Heart right ventricle (tissue), 16 donors: ENCODE data around the gene KRTAP9-6. TPM values are rescaled to one million over a fixed set of nuclear protein-coding genes. Genes with fewer than 3 reads are reported as not detected.
"Not testable (repeated sequence)": the region's sequence is repeated elsewhere in the genome, so short reads cannot be mapped to it uniquely, and the experiment has no call there.

Source experiments
- ATAC-seq, 8 donors: fragments of 200-7000 bp; cut with Tn5 transposase; one replicate each; pipeline ENCODE4 v1.9.1; 2020; ENCODE audit warnings: mild to moderate bottlenecking in 8 of 8, moderate library complexity in 8 of 8, moderate number of reproducible peaks in 1 of 8
- DNase-seq, 2 donors: peaks; one replicate each; pipeline ENCODE4 v3.0.0-alpha.2; 2020
- H3K27ac ChIP-seq, 10 donors: fragments of 200-600 bp; sonication (generic) in 2 of 10; one replicate each; pipeline versions ENCODE4 v1.5.0 to v1.8.0; 2020 to 2022; ENCODE audit warnings: mild to moderate bottlenecking in 3 of 10
- H3K27me3 ChIP-seq, 7 donors: fragments of 200-600 bp; one replicate each; pipeline ENCODE4 v1.8.0; 2021 to 2022; ENCODE audit warnings: mild to moderate bottlenecking in 2 of 7
- H3K36me3 ChIP-seq, 9 donors: fragments of 200-600 bp; sonication (generic) in 1 of 9; one replicate each; pipeline versions ENCODE4 v1.5.0 to v1.8.0; 2020 to 2022; ENCODE audit warnings: mild to moderate bottlenecking in 2 of 9
- H3K4me1 ChIP-seq, 9 donors: fragments of 200-600 bp; sonication (generic) in 1 of 9; one replicate each; pipeline versions ENCODE4 v1.5.0 to v1.8.0; 2020 to 2022; ENCODE audit warnings: mild to moderate bottlenecking in 4 of 9
- H3K4me3 ChIP-seq, 10 donors: fragments of 200-600 bp; sonication (generic) in 2 of 10; one replicate each; pipeline versions ENCODE4 v1.5.0 to v1.8.0; 2020 to 2022; ENCODE audit warnings: mild to moderate bottlenecking in 7 of 10, moderate library complexity in 2 of 10
- H3K9me3 ChIP-seq, 11 donors: fragments of 200-600 bp in 10 of 11; sonication (generic) in 2 of 11; one replicate each; pipeline versions ENCODE4 v1.5.0 to v1.8.0; 2013 to 2022; ENCODE audit warnings: mild to moderate bottlenecking in 2 of 11, control low read depth in 1 of 11, moderate library complexity in 1 of 11
- WGBS, 2 donors: extraction: QIAGEN DNeasy Blood & Tissue Kit; methylation state at CpG; one replicate each; pipeline ENCODE4 v1.1.7; 2013; ENCODE audit warnings: inconsistent platforms in 1 of 2; 5-methylcytosine and 5-hydroxymethylcytosine counted together
- intact Hi-C, 10 donors: fragments of 100-400 bp; cut with DNase I; formaldehyde crosslinking; loops; one replicate each; pipeline versions ENCODE4 v1.11.1 to v1.14.2; 2022
- polyA plus RNA-seq, 2 donors: library from polyadenylated mRNA; stranded (reverse); fragments of 200-250 nt; gene quantifications; one replicate each; pipeline ENCODE4 v1.2.3, GENCODE V29; 2013
- total RNA-seq, 10 donors: library from RNA; stranded (reverse); fragmentation: NEBNext Ultra II Directional in 3 of 10; extraction: Animal tissue kit (Norgen Biotek cat#: 25700) in 3 of 10; gene quantifications; one replicate each; pipeline versions ENCODE4 v1.2.1 to v1.2.4, GENCODE V29; 2021 to 2023
- TF ChIP-seq, protein P1 (sequence below), 9 donors: fragments of 200-600 bp; sonication (generic) in 2 of 9; IDR thresholded peaks; one replicate each; pipeline versions ENCODE4 v1.5.0 to v1.8.0; 2021 to 2022; ENCODE audit warnings: antibody characterized with exemption in 9 of 9, mild to moderate bottlenecking in 5 of 9, moderate library complexity in 1 of 9
- donor health status: Arrhythmogenic right ventricular cardiomyopathy.
- donor health status: ischemic (EF 13 %, LVEDD 7.1; RV severe dilation, severe dysfunction).
- donor health status: healthy with polysubstance abuse.
- donor health status: DM: no; HTN: yes; CAD: no.
- donor health status: DM: no; HTN: no; CAD: no.
- donor health status: ischemic (EF 25% LVEDD 6.9; RV normal size, moderate dysfunction).
- donor health status: ischemic (EF 25% LVEDD 5.7; RV mildly dilated, moderate dysfunction).
- donor health status: healthy.
- donor health status: DM: yes; HTN: yes; CAD: no.
- donor health status: Ischemic cardiomyopathy.
- donor health status: ischemic (EF 35%, LVEDD 5.7; RV mildly dilated, moderate dysfunction).
- donor health status: nonischemic (EF 11% LVEDD 7.7; RV severe dilation, severe dysfunction).
- donor health status: DM: yes; HTN: yes; CAD: no.
- donor health status: PGD.
- donor health status: ischemic (EF 29% LVEDD 5.4; RV normal size, mild dysfunction).
- donor health status: nonischemic (EF 23%, LVEDD 6.1; RV moderate dilation, normal function).

KRTAP9-6 gene
- total and polyA plus RNA-seq, 12 donors, result not detected

DNA sequence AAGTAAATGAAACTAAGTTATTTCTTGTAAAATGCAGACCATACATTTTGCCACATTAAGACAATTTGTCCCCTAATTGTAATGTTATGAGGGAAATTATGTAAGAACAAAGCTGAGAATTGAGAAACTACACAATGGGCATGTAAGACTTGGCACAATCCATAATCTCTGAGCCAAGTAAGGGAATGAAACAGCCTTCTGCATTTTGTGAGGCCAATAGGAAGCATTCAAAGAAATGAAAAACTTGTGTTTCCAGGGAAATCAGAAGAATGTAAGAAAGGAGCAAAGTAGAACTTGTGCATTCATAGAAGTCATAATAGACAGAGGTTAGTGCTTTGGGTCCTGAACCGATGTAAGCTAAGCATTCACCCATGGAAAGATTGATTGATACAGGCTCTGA lies 13.9 kb upstream of the KRTAP9-6 start:
- DNase-seq (no peak), ATAC-seq (no peak)
- peaks cover 0 to 40% (median 19%) of the 10 kb centered on the region in 7 donors for H3K27me3 ChIP-seq
- WGBS, 2 donors, result 84 to 91% methylated on average over 1 of the region's 1 CpG
- intact Hi-C loops, result no loop called here
- TF ChIP-seq, protein P1, sequence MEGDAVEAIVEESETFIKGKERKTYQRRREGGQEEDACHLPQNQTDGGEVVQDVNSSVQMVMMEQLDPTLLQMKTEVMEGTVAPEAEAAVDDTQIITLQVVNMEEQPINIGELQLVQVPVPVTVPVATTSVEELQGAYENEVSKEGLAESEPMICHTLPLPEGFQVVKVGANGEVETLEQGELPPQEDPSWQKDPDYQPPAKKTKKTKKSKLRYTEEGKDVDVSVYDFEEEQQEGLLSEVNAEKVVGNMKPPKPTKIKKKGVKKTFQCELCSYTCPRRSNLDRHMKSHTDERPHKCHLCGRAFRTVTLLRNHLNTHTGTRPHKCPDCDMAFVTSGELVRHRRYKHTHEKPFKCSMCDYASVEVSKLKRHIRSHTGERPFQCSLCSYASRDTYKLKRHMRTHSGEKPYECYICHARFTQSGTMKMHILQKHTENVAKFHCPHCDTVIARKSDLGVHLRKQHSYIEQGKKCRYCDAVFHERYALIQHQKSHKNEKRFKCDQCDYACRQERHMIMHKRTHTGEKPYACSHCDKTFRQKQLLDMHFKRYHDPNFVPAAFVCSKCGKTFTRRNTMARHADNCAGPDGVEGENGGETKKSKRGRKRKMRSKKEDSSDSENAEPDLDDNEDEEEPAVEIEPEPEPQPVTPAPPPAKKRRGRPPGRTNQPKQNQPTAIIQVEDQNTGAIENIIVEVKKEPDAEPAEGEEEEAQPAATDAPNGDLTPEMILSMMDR (IDR thresholded peaks at IDR 0.05), result no peak
- no peaks in the 10 kb centered on the region for H3K9me3 ChIP-seq
- H3K4me3 ChIP-seq, result no peak overlapping the region
- no peaks in the 10 kb centered on the region for H3K4me1 ChIP-seq
- H3K27ac ChIP-seq, result no peak overlapping the region
- no peaks in the 10 kb centered on the region for H3K36me3 ChIP-seq

DNA sequence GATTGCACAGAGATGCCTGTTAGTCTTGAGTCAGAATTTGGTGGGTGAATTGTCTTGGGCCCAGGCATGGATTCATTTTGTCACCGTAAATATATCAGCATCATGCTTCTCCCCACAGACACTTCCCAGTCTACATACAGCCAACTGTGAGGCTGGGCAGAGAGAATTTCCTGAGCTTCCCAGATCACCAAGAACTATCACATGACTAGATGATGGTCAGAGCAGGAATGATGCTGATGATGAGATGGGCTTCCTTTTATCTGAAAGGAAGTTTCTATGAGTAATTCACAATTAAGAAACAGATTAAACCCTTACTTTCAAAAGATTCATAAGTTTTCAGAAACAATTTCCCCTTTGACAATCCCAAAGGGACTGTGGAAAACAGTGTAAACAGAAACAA lies 10.3 kb upstream of the KRTAP9-6 start:
- 0 to 59% methylated on average over 1 of the region's 1 CpG for WGBS, 2 donors
- no peak for DNase-seq
- TF ChIP-seq, protein P1 (IDR thresholded peaks at IDR 0.05), result no peak
- H3K4me1 ChIP-seq, result no peaks in the 10 kb centered on the region
- H3K36me3 ChIP-seq, result no peaks in the 10 kb centered on the region
- ATAC-seq, result no peak
- H3K27me3 ChIP-seq, result peaks cover 0 to 58% (median 41%) of the 10 kb centered on the region in 7 donors
- intact Hi-C loops, result no loop called here
- H3K27ac ChIP-seq, result no peak overlapping the region
- no peak overlapping the region for H3K4me3 ChIP-seq
- H3K9me3 ChIP-seq, result no peaks in the 10 kb centered on the region

DNA sequence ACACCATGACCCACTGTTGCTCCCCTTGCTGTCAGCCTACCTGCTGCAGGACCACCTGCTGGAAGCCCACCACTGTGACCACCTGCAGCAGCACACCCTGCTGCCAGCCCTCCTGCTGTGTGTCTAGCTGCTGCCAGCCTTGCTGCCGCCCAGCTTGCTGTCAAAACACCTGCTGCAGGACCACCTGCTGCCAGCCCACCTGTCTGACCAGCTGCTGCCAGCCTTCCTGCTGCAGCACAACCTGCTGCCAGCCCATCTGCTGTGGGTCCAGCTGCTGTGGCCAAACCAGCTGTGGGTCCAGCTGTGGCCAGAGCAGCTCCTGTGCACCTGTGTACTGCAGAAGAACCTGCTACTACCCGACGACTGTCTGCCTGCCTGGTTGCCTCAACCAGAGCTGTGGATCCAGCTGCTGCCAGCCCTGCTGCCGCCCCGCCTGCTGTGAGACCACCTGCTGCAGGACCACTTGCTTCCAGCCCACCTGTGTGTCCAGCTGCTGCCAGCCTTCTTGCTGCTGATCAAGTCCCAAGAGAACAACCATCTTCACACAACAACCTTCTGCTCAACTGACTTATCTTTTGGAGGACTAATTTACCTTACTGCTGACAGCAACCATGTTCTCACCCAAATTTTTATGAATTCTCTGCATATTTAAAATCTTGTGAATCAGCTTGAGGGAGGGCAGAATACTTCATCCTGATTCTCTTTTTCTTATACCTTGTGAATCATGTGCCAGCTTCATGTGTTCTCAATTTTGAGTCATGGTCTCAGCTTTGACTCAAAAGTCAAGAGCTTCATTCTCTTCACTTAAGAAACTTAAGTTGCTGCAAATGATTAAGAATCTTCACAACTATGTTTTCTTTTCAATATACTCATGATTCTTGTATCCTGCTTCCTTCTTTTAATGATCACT lies 9.5 kb upstream of the KRTAP9-6 start, which contains the start of gene KRTAP9-9:
Gene KRTAP9-9 (plus strand): TSS at position 4 of the 910 bp plus-strand sequence.
- H3K4me3 ChIP-seq, H3K36me3 ChIP-seq, intact Hi-C loops, H3K27ac ChIP-seq, DNase-seq, ATAC-seq, H3K9me3 ChIP-seq, H3K4me1 ChIP-seq: not testable (repeated sequence)
- H3K27me3 ChIP-seq, result peaks cover 0 to 60% (median 41%) of the 10 kb centered on the region in 7 donors
- 69 to 73% methylated on average over 5 of the region's 5 CpGs for WGBS, 2 donors

DNA sequence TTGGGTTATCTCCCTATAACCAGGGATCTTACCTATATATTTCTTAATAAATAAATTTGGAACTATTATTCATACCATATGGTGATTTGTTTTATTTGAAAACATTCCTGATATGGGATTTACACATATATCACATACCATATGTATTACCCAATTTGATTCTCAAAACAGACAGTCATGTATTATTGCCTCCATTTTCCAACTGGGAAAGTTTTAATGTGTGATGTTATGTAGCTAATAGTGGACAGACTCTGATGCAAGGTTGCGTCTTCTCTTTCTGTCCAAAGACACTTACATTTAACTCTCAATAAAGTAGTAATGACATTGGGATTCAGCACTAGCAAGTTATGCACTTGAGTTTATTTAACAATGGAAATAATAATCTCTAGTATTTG lies 8.9 kb upstream of the KRTAP9-6 start:
- DNase-seq (no peak), ATAC-seq (no peak)
- H3K4me1 ChIP-seq, result no peaks in the 10 kb centered on the region
- H3K27ac ChIP-seq, result no peak overlapping the region
- H3K36me3 ChIP-seq, result no peaks in the 10 kb centered on the region
- TF ChIP-seq, protein P1 (IDR thresholded peaks at IDR 0.05), result no peak
- H3K27me3 ChIP-seq, result peaks cover 0 to 58% (median 40%) of the 10 kb centered on the region in 7 donors
- no peak overlapping the region for H3K4me3 ChIP-seq
- intact Hi-C loops, result no loop called here
- 95 to 98% methylated on average over 1 of the region's 1 CpG for WGBS, 2 donors
- no peaks in the 10 kb centered on the region for H3K9me3 ChIP-seq

DNA sequence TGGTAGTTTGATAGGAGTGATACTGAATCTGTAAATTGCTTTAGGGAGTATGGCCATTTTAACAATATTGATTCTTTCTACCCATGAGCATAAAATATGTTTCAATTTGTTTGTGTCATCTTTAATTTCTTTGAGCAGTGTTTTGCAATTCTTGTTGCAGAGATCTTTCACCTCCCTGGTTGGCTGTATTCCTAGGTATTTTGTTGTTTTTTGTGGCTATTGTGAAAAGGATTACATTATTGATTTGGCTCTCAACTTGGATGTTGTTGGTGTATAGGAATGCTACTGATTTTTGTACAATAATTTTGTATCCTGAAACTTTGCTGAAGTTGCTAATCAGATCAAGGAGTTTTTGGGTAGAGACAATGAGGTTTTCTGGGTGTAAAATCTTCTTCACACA lies 6.8 kb upstream of the KRTAP9-6 start:
- TF ChIP-seq, protein P1 (IDR thresholded peaks at IDR 0.05), result no peak
- no peaks in the 10 kb centered on the region for H3K36me3 ChIP-seq
- DNase-seq (no peak), ATAC-seq (no peak)
- H3K4me1 ChIP-seq, result no peaks in the 10 kb centered on the region
- no peak overlapping the region for H3K4me3 ChIP-seq
- no peaks in the 10 kb centered on the region for H3K9me3 ChIP-seq
- intact Hi-C loops, result no loop called here
- peaks cover 0 to 49% (median 32%) of the 10 kb centered on the region in 7 donors for H3K27me3 ChIP-seq
- H3K27ac ChIP-seq, result no peak overlapping the region
